Prostate gland (tissue), 2 donors: ENCODE results near the gene ZNF195.
"Not testable (repeated sequence)": the region's sequence is repeated elsewhere in the genome, so short reads cannot be mapped to it uniquely, and the experiment has no call there.

Experiments
- POLR2A ChIP-seq: fragments of 450-650 bp; IDR thresholded peaks from one replicate; pipeline ENCODE4 v1.6.1; 2016; ENCODE audit warnings: antibody characterized with exemption, mild to moderate bottlenecking
- TF ChIP-seq, protein P1 (sequence below), 4 experiments: fragments of 200-600 bp in 2 of 4; fragments of 450-650 bp in 2 of 4; sonication (generic) in 2 of 4; IDR thresholded peaks; 1 replicate in 3 of 4; 2 replicates in 1 of 4; pipeline ENCODE4 v1.5.1; 2016 to 2019; ENCODE audit warnings: antibody characterized with exemption in 4 of 4, mild to moderate bottlenecking in 2 of 4, moderate library complexity in 2 of 4

DNA sequence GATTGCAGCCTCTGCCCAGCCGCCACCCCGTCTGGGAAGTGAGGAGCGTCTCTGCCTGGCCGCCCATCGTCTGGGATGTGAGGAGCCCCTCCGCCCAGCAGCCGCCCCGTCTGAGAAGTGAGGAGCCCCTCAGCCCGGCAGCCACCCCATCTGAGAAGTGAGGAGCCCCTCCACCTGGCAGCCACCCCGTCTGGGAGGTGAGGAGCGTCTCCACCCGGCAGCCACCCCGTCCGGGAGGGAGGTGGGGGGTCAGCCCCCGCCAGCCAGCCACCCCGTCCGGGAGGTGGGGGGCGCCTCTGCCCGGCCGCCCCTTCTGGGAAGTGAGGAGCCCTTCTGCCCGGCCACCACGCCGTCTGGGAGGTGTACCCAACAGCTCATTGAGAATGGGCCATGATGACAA is 18.3 kb upstream of the ZNF195 start:
- TF ChIP-seq, protein P1, sequence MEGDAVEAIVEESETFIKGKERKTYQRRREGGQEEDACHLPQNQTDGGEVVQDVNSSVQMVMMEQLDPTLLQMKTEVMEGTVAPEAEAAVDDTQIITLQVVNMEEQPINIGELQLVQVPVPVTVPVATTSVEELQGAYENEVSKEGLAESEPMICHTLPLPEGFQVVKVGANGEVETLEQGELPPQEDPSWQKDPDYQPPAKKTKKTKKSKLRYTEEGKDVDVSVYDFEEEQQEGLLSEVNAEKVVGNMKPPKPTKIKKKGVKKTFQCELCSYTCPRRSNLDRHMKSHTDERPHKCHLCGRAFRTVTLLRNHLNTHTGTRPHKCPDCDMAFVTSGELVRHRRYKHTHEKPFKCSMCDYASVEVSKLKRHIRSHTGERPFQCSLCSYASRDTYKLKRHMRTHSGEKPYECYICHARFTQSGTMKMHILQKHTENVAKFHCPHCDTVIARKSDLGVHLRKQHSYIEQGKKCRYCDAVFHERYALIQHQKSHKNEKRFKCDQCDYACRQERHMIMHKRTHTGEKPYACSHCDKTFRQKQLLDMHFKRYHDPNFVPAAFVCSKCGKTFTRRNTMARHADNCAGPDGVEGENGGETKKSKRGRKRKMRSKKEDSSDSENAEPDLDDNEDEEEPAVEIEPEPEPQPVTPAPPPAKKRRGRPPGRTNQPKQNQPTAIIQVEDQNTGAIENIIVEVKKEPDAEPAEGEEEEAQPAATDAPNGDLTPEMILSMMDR (IDR thresholded peaks at IDR 0.05), result not testable (repeated sequence)
- TF ChIP-seq POLR2A, result not testable (repeated sequence)
